MM.1S (cell line): ENCODE results near the gene SAP30.

Experiments
- EZH2 ChIP-seq: fragments of 300-600 bp; sonication (generic); optimal IDR thresholded peaks from 2 replicates; pipeline ENCODE3; 2017; ENCODE audit warnings: low read depth, mild to moderate bottlenecking, antibody characterized with exemption, low read length, mixed read lengths
- EZH2phosphoT487 ChIP-seq: fragments of 300-600 bp; sonication (generic); IDR thresholded peaks from 2 replicates; pipeline ENCODE4 v1.6.1; 2018; ENCODE audit warnings: antibody characterized with exemption, low read length
- TF ChIP-seq, protein P1 (sequence below): fragments of 300-600 bp; sonication (generic); IDR thresholded peaks from 2 replicates; pipeline ENCODE4 v1.5.1; 2016; ENCODE audit warnings: antibody characterized with exemption, low read length, mixed read lengths

DNA sequence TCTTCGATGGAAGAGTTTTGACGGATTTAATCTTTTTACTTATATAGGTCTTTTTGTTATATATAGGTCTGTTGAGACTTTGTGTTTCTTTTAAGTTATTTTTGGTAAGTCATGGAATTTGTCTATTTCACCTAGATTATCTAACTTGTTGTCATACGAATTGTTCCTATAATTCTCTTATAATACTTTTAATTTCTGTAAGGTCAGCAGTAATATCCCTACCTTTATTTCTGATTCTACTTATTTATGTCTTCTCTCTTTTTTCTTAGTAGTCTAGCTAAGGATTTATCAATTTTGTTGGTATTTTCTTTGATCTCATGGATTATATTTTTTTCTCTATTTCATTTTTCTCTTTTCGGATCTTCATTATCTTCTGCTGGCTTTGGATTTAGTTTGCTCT lies 11.6 kb downstream of the SAP30 start:
- TF ChIP-seq EZH2phosphoT487, result no peak
- TF ChIP-seq, protein P1, sequence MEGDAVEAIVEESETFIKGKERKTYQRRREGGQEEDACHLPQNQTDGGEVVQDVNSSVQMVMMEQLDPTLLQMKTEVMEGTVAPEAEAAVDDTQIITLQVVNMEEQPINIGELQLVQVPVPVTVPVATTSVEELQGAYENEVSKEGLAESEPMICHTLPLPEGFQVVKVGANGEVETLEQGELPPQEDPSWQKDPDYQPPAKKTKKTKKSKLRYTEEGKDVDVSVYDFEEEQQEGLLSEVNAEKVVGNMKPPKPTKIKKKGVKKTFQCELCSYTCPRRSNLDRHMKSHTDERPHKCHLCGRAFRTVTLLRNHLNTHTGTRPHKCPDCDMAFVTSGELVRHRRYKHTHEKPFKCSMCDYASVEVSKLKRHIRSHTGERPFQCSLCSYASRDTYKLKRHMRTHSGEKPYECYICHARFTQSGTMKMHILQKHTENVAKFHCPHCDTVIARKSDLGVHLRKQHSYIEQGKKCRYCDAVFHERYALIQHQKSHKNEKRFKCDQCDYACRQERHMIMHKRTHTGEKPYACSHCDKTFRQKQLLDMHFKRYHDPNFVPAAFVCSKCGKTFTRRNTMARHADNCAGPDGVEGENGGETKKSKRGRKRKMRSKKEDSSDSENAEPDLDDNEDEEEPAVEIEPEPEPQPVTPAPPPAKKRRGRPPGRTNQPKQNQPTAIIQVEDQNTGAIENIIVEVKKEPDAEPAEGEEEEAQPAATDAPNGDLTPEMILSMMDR, result no peak
- no peak for TF ChIP-seq EZH2
